ENCODE results near the gene PKD2L1.

The PKD2L1 gene

DNA sequence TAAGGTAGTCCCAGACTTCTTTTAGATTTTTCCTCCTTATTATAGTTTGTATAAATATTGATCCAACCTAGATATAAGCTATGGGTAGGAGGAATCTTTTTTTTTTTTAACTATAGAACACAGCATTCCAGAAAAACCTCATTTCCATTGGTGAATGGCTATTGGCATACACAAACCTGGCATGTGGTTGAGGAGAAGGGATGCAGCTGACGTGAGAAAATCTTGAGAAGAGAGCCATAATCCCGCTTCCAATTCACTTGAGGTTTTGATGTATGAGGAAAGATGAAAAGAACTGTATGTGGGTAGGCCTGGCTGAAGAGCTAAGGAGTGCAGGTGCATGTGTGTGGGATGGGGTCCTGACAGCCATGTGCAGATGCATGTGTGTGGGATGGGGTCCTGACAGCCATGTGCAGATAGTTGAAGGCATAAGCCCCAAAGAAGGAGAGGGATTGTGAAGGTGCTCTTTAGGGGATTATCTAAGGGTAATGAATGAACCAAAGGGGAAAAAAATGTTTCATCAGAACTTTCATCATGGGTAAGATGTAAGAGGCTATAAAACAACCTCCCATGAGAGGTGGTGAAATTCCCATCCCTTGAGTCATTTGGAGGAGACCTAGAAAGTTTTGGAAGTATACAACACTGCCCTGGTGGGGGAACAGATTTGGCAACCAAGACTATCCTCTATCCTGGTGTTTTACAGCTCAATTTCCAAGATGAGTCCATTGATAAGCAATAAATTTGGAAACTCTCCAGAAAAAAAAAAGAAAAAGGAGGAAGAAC is 3.8 kb upstream of the PKD2L1 start:
- no peak for DNase-seq (ENCODE audit: low read depth in 1 of 2, low spot score in 1 of 2)
- TF ChIP-seq GABPA (IDR thresholded peaks at IDR 0.05; ENCODE audit: low read depth) (no peak), CTCF (IDR thresholded peaks at IDR 0.05; ENCODE audit: insufficient read depth, low read length) (no peak), SPI1 (IDR thresholded peaks at IDR 0.05; ENCODE audit: borderline replicate concordance, low read depth) (no peak), POLR2AphosphoS5 (IDR thresholded peaks at IDR 0.05; ENCODE audit: low read depth) (no peak), REST (IDR thresholded peaks at IDR 0.05; ENCODE audit: insufficient replicate concordance, low read depth) (no peak)
- H3K27ac ChIP-seq (replicated peaks): no peak overlapping the region
- H3K4me3 ChIP-seq (replicated peaks; ENCODE audit: insufficient read depth, low read length): no peak overlapping the region
- no peaks in the 10 kb centered on the region for H3K27me3 ChIP-seq (ENCODE audit: insufficient read depth, poor library complexity, severe bottlenecking)

GRCh38 chr10:100333106-100333505 is 3.1 kb upstream of the PKD2L1 start:
- Histone ChIP-seq H3K4me3 (replicated peaks; ENCODE audit: insufficient read depth, low read length) (no peak overlapping the region), H3K27ac (replicated peaks) (no peak overlapping the region), H3K27me3 (ENCODE audit: insufficient read depth, poor library complexity, severe bottlenecking) (no peaks in the 10 kb centered on the region)
- no peak for TF ChIP-seq CTCF (IDR thresholded peaks at IDR 0.05; ENCODE audit: insufficient read depth, low read length)
- TF ChIP-seq SPI1 (IDR thresholded peaks at IDR 0.05; ENCODE audit: borderline replicate concordance, low read depth): no peak
- no peak for TF ChIP-seq REST (IDR thresholded peaks at IDR 0.05; ENCODE audit: insufficient replicate concordance, low read depth)
- no peak for TF ChIP-seq POLR2AphosphoS5 (IDR thresholded peaks at IDR 0.05; ENCODE audit: low read depth)
- no peak for TF ChIP-seq GABPA (IDR thresholded peaks at IDR 0.05; ENCODE audit: low read depth)
- no peak for DNase-seq (ENCODE audit: low read depth in 1 of 2, low spot score in 1 of 2)

- H3K4me3 ChIP-seq (replicated peaks; ENCODE audit: insufficient read depth, low read length): no peak overlapping the region
- no peaks in the 10 kb centered on the region for H3K27me3 ChIP-seq (ENCODE audit: insufficient read depth, poor library complexity, severe bottlenecking)
- no peak for TF ChIP-seq GABPA (IDR thresholded peaks at IDR 0.05; ENCODE audit: low read depth)
- TF ChIP-seq CTCF (IDR thresholded peaks at IDR 0.05; ENCODE audit: insufficient read depth, low read length): no peak
- TF ChIP-seq SPI1 (IDR thresholded peaks at IDR 0.05; ENCODE audit: borderline replicate concordance, low read depth): no peak
- no peak for TF ChIP-seq POLR2AphosphoS5 (IDR thresholded peaks at IDR 0.05; ENCODE audit: low read depth)
- TF ChIP-seq REST (IDR thresholded peaks at IDR 0.05; ENCODE audit: insufficient replicate concordance, low read depth): no peak
- peak overlapping the region; percentile 68; the same call in 1 of the 2 replicates for H3K27ac ChIP-seq (replicated peaks)
- DNase-seq (ENCODE audit: low read depth in 1 of 2, low spot score in 1 of 2): no peak
These were observed 1.8 kb downstream of the PKD2L1 start for GRCh38 chr10:100328198-100328597.

All from HL-60 (cell line).